OCI-M1 (cell line): ENCODE data around the gene SMG6.
"Not testable (repeated sequence)": the region's sequence is repeated elsewhere in the genome, so short reads cannot be mapped to it uniquely, and the experiment has no call there.

Experiments
- DNase-seq: peaks from one replicate; lab custom pipeline; 2025; lab: John Stamatoyannopoulos, UW

Gene SMG6

GRCh38 chr17:2304931-2305330 lies 1.3 kb upstream of the SMG6 start:
- DNase-seq, result no peak

- peak; percentile 56 for DNase-seq
These were observed 794 bp downstream of the SMG6 start for GRCh38 chr17:2302778-2303203.

- no peak for DNase-seq
These were observed 3.8 kb downstream of the SMG6 start for GRCh38 chr17:2299756-2300155.

- no peak for DNase-seq
These were observed 4.4 kb downstream of the SMG6 start for GRCh38 chr17:2299136-2299535.

GRCh38 chr17:2297023-2297422 lies 6.6 kb downstream of the SMG6 start:
- DNase-seq, result no peak

- no peak for DNase-seq
These were observed 8.0 kb downstream of the SMG6 start for GRCh38 chr17:2295575-2295974.

GRCh38 chr17:2292100-2292499 lies 11.5 kb downstream of the SMG6 start:
- DNase-seq, result no peak

- no peak for DNase-seq
These were observed 13.6 kb downstream of the SMG6 start for GRCh38 chr17:2289878-2290478.

- DNase-seq, result no peak
These were observed 20.3 kb downstream of the SMG6 start for GRCh38 chr17:2283302-2283701.

GRCh38 chr17:2282297-2282873 lies 21.2 kb downstream of the SMG6 start:
- peak; percentile 89 for DNase-seq

GRCh38 chr17:2279707-2280106 lies 23.9 kb downstream of the SMG6 start:
- DNase-seq, result no peak

- no peak for DNase-seq
These were observed 26.0 kb downstream of the SMG6 start for GRCh38 chr17:2277429-2278170.

- no peak for DNase-seq
These were observed 27.9 kb downstream of the SMG6 start for GRCh38 chr17:2275722-2276121.

GRCh38 chr17:2274414-2274813 lies 29.2 kb downstream of the SMG6 start:
- DNase-seq, result no peak

GRCh38 chr17:2271985-2272702 lies 31.4 kb downstream of the SMG6 start:
- DNase-seq, result no peak

- no peak for DNase-seq
These were observed 36.2 kb downstream of the SMG6 start for GRCh38 chr17:2267354-2267753.

GRCh38 chr17:2266865-2267228 lies 36.7 kb downstream of the SMG6 start:
- DNase-seq, result no peak

- DNase-seq, result no peak
These were observed 37.3 kb downstream of the SMG6 start for GRCh38 chr17:2266045-2266864.

GRCh38 chr17:2265166-2265565 lies 38.4 kb downstream of the SMG6 start:
- DNase-seq, result not testable (repeated sequence)

- DNase-seq, result no peak
These were observed 39.3 kb downstream of the SMG6 start for GRCh38 chr17:2264067-2264860.
